CD4-positive, alpha-beta T cell (primary cell): ENCODE results near the gene USP25. TPM values are rescaled to one million over a fixed set of nuclear protein-coding genes. Genes with fewer than 3 reads are reported as not detected.

Source experiments
- ATAC-seq: fragments of 200-7000 bp; cut with Tn5 transposase; one replicate; pipeline ENCODE4 v1.10.0; 2022; ENCODE audit warnings: mild to moderate bottlenecking; ENCODE audit not compliant: poor library complexity
- CTCF ChIA-PET: fragments of 350-600 bp; sonication (Branson Sonifier 250); formaldehyde crosslinking; loops from one replicate; lab custom pipeline; 2021; ENCODE audit warnings: antibody characterized with exemption, inconsistent platforms; lab: Charles Lee
- POLR2A ChIA-PET: fragments of 350-600 bp; sonication (Branson Sonifier 250); formaldehyde crosslinking; loops from one replicate; lab custom pipeline; 2021; ENCODE audit warnings: antibody characterized with exemption, inconsistent platforms; lab: Charles Lee
- DNase-seq, 14 experiments: peaks; one replicate each; pipeline ENCODE4 v3.0.0-alpha.2; 2013 to 2020; ENCODE audit warnings: mixed read lengths in 2 of 14
- H3K27ac ChIP-seq, 2 donors: one replicate each; pipeline versions ENCODE4 v1.5.1 to v1.7.0; 2013; ENCODE audit warnings: low read length in 2 of 2, low read depth in 1 of 2, mild to moderate bottlenecking in 1 of 2
- H3K27me3 ChIP-seq, 2 experiments: 1 replicate in 1 of 2; 2 replicates in 1 of 2; pipeline versions ENCODE4 v1.6.1 to v1.7.0; 2013; ENCODE audit warnings: low read length in 2 of 2, control low read depth in 1 of 2, mild to moderate bottlenecking in 1 of 2, moderate library complexity in 1 of 2; ENCODE audit not compliant: insufficient read depth in 2 of 2, control insufficient read depth in 1 of 2
- H3K36me3 ChIP-seq: one replicate; pipeline ENCODE4 v1.6.1; 2013; ENCODE audit warnings: low read length, control low read depth; ENCODE audit not compliant: insufficient read depth
- H3K4me1 ChIP-seq: one replicate; pipeline ENCODE4 v1.6.1; 2013; ENCODE audit warnings: low read length, control low read depth; ENCODE audit not compliant: insufficient read depth
- H3K4me3 ChIP-seq: one replicate; pipeline ENCODE4 v1.5.1; 2013; ENCODE audit warnings: mild to moderate bottlenecking, low read length, moderate library complexity
- H3K9me3 ChIP-seq, 2 experiments: 1 replicate in 1 of 2; 2 replicates in 1 of 2; pipeline versions ENCODE4 v1.6.1 to v1.7.0; 2013; ENCODE audit warnings: low read length in 2 of 2, mild to moderate bottlenecking in 2 of 2, control low read depth in 1 of 2, moderate library complexity in 1 of 2; ENCODE audit not compliant: control insufficient read depth in 1 of 2, insufficient read depth in 1 of 2
- H3K27ac Mint-ChIP-seq: one replicate; pipeline ENCODE4 v1.8.0; 2020; ENCODE audit warnings: mixed read lengths
- H3K27me3 Mint-ChIP-seq: one replicate; pipeline ENCODE4 v1.8.0; 2021; ENCODE audit warnings: mixed read lengths
- H3K36me3 Mint-ChIP-seq: one replicate; pipeline ENCODE4 v1.8.0; 2021; ENCODE audit warnings: low read depth, mixed read lengths
- H3K4me1 Mint-ChIP-seq: one replicate; pipeline ENCODE4 v1.8.0; 2021; ENCODE audit warnings: low read depth, mixed read lengths
- H3K4me3 Mint-ChIP-seq: one replicate; pipeline ENCODE4 v1.8.0; 2020; ENCODE audit warnings: mild to moderate bottlenecking, mixed read lengths
- H3K9me3 Mint-ChIP-seq: one replicate; pipeline ENCODE4 v1.8.0; 2020; ENCODE audit warnings: mixed read lengths
- CTCF ChIP-seq: fragments of 200-600 bp; IDR thresholded peaks from one replicate; pipeline ENCODE4 v1.8.0; 2022; ENCODE audit warnings: antibody characterized with exemption, mild to moderate bottlenecking
- intact Hi-C, 2 experiments: fragments of 100-400 bp; cut with DNase I in 1 of 2; cut with micrococcal nuclease in 1 of 2; formaldehyde crosslinking; loops; one replicate each; pipeline versions ENCODE4 v1.15.1 to v1.9.0; 2023 to 2025; cut with DNase I, micrococcal nuclease
- total RNA-seq, 174 experiments: library from RNA in 2 of 174; stranded (reverse) in 2 of 174; gene quantifications; one replicate each; pipeline ENCODE4 v1.2.3 and lab custom pipeline; 2021 to 2026

Gene USP25
- total RNA-seq, 2 experiments from 2014 or later, result 45.0 to 49.2 TPM

- no peaks in the 10 kb centered on the region for H3K4me1 Mint-ChIP-seq
- no peaks in the 10 kb centered on the region for H3K27me3 ChIP-seq
- ATAC-seq (no peak), DNase-seq (no peak)
- TF ChIP-seq CTCF, result no peak
- intact Hi-C loops, result no loop called here
- no peak overlapping the region for H3K27ac ChIP-seq
- H3K4me1 ChIP-seq, result no peaks in the 10 kb centered on the region
- H3K36me3 Mint-ChIP-seq, result peaks cover 33% of the 10 kb centered on the region
- no peak overlapping the region for H3K4me3 ChIP-seq
- no peaks in the 10 kb centered on the region for H3K27me3 Mint-ChIP-seq
- H3K4me3 Mint-ChIP-seq, result no peak overlapping the region
- peaks cover 41% of the 10 kb centered on the region for H3K36me3 ChIP-seq
- H3K9me3 Mint-ChIP-seq, result no peaks in the 10 kb centered on the region
- ChIA-PET CTCF (no interaction called here), POLR2A (no interaction called here)
- no peak overlapping the region for H3K27ac Mint-ChIP-seq
- H3K9me3 ChIP-seq, result no peaks in the 10 kb centered on the region
These were observed 112.2 kb downstream of the USP25 start for GRCh38 chr21:15841856-15842564.

GRCh38 chr21:15842565-15842880, 112.7 kb downstream of the USP25 start:
- no peaks in the 10 kb centered on the region for H3K9me3 Mint-ChIP-seq
- H3K36me3 ChIP-seq, result peaks cover 42% of the 10 kb centered on the region
- intact Hi-C loops, result no loop called here
- no peak for TF ChIP-seq CTCF
- H3K4me3 ChIP-seq, result no peak overlapping the region
- H3K4me1 Mint-ChIP-seq, result no peaks in the 10 kb centered on the region
- no peaks in the 10 kb centered on the region for H3K9me3 ChIP-seq
- H3K4me1 ChIP-seq, result no peaks in the 10 kb centered on the region
- H3K27me3 Mint-ChIP-seq, result no peaks in the 10 kb centered on the region
- no peaks in the 10 kb centered on the region for H3K27me3 ChIP-seq
- no peak overlapping the region for H3K27ac Mint-ChIP-seq
- H3K4me3 Mint-ChIP-seq, result no peak overlapping the region
- ATAC-seq (no peak), DNase-seq (no peak)
- peaks cover 33% of the 10 kb centered on the region for H3K36me3 Mint-ChIP-seq
- CTCF ChIA-PET, result no interaction called here
- POLR2A ChIA-PET, result no interaction called here
- no peak overlapping the region for H3K27ac ChIP-seq

GRCh38 chr21:15843766-15844165, 114.0 kb downstream of the USP25 start:
- Mint-ChIP-seq H3K4me3 (no peak overlapping the region), H3K27me3 (no peaks in the 10 kb centered on the region), H3K27ac (peak overlapping the region; percentile 24), H3K9me3 (no peaks in the 10 kb centered on the region), H3K4me1 (no peaks in the 10 kb centered on the region), H3K36me3 (peaks cover 32% of the 10 kb centered on the region)
- intact Hi-C loops, result no loop called here
- TF ChIP-seq CTCF, result no peak
- H3K4me3 ChIP-seq, result no peak overlapping the region
- H3K27ac ChIP-seq, result no peak overlapping the region
- H3K36me3 ChIP-seq, result peaks cover 38% of the 10 kb centered on the region
- ATAC-seq (no peak), DNase-seq (no peak)
- ChIA-PET POLR2A (no interaction called here), CTCF (interaction anchor here (0.9 to 1.2 kb wide), 2 partner anchors 10 to 22 kb away, joined by 3 read pairs; no protein-coding TSS in a partner anchor)
- no peaks in the 10 kb centered on the region for H3K4me1 ChIP-seq
- H3K9me3 ChIP-seq, result no peaks in the 10 kb centered on the region
- H3K27me3 ChIP-seq, result no peaks in the 10 kb centered on the region
